ENCODE results near the gene VEPH1. TPM values are rescaled to one million over a fixed set of nuclear protein-coding genes. Genes with fewer than 3 reads are reported as not detected.

Gene VEPH1
- total RNA-seq, 2 experiments from 2014 or later: not detected

GRCh38 chr3:157259825-157260224, 243.4 kb downstream of the VEPH1 start:
- no peaks in the 10 kb centered on the region for H3K4me1 Mint-ChIP-seq
- no peak overlapping the region for H3K4me3 Mint-ChIP-seq
- ATAC-seq (ENCODE audit: low read depth) (no peak), DNase-seq (no peak)
- no peak overlapping the region for H3K27ac Mint-ChIP-seq
- no peaks in the 10 kb centered on the region for H3K9me3 Mint-ChIP-seq
- no peaks in the 10 kb centered on the region for H3K27me3 Mint-ChIP-seq
- H3K36me3 Mint-ChIP-seq: peaks cover 2% of the 10 kb centered on the region
- POLR2A ChIA-PET: no interaction called here

- Mint-ChIP-seq H3K36me3 (peaks cover 4% of the 10 kb centered on the region), H3K4me1 (no peaks in the 10 kb centered on the region), H3K4me3 (no peak overlapping the region), H3K27me3 (no peaks in the 10 kb centered on the region), H3K27ac (no peak overlapping the region), H3K9me3 (no peaks in the 10 kb centered on the region)
- ATAC-seq (ENCODE audit: low read depth) (no peak), DNase-seq (no peak)
- POLR2A ChIA-PET: no interaction called here
These were observed 246.1 kb downstream of the VEPH1 start for GRCh38 chr3:157257101-157257500.

GRCh38 chr3:157255797-157256196, 247.4 kb downstream of the VEPH1 start:
- Mint-ChIP-seq H3K27ac (no peak overlapping the region), H3K4me1 (no peaks in the 10 kb centered on the region), H3K36me3 (peaks cover 4% of the 10 kb centered on the region), H3K9me3 (no peaks in the 10 kb centered on the region), H3K27me3 (no peaks in the 10 kb centered on the region), H3K4me3 (no peak overlapping the region)
- DNase-seq (no peak), ATAC-seq (ENCODE audit: low read depth) (no peak)
- POLR2A ChIA-PET: no interaction called here

- POLR2A ChIA-PET: no interaction called here
- no peak for ATAC-seq (ENCODE audit: low read depth)
These were observed 251.5 kb downstream of the VEPH1 start for GRCh38 chr3:157251685-157252084.

GRCh38 chr3:157249606-157250005, 253.6 kb downstream of the VEPH1 start:
- H3K4me3 Mint-ChIP-seq: no peak overlapping the region
- ATAC-seq (ENCODE audit: low read depth) (no peak), DNase-seq (no peak)
- H3K27me3 Mint-ChIP-seq: no peaks in the 10 kb centered on the region
- H3K4me1 Mint-ChIP-seq: peaks cover 4% of the 10 kb centered on the region
- POLR2A ChIA-PET: no interaction called here
- no peak overlapping the region for H3K27ac Mint-ChIP-seq
- peaks cover 2% of the 10 kb centered on the region for H3K36me3 Mint-ChIP-seq
- H3K9me3 Mint-ChIP-seq: no peaks in the 10 kb centered on the region

More at GRCh38 chr3:157251685-157252084, 251.5 kb downstream of the VEPH1 start:
- Mint-ChIP-seq H3K27me3 (no peaks in the 10 kb centered on the region), H3K9me3 (no peaks in the 10 kb centered on the region), H3K4me3 (no peak overlapping the region), H3K4me1 (peaks cover 4% of the 10 kb centered on the region), H3K27ac (no peak overlapping the region), H3K36me3 (peaks cover 2% of the 10 kb centered on the region)
- no peak for DNase-seq

GRCh38 chr3:157248590-157249422, 254.4 kb downstream of the VEPH1 start:
- ATAC-seq (ENCODE audit: low read depth): no peak

GRCh38 chr3:157247391-157247790, 255.8 kb downstream of the VEPH1 start:
- no peaks in the 10 kb centered on the region for H3K36me3 Mint-ChIP-seq
- peaks cover 4% of the 10 kb centered on the region for H3K4me1 Mint-ChIP-seq
- POLR2A ChIA-PET: no interaction called here
- ATAC-seq (ENCODE audit: low read depth) (no peak), DNase-seq (no peak)
- H3K4me3 Mint-ChIP-seq: no peak overlapping the region
- H3K9me3 Mint-ChIP-seq: no peaks in the 10 kb centered on the region
- H3K27ac Mint-ChIP-seq: no peak overlapping the region
- no peaks in the 10 kb centered on the region for H3K27me3 Mint-ChIP-seq

More at GRCh38 chr3:157248590-157249422, 254.4 kb downstream of the VEPH1 start:
- POLR2A ChIA-PET: no interaction called here
- no peak overlapping the region for H3K4me3 Mint-ChIP-seq
- H3K36me3 Mint-ChIP-seq: no peaks in the 10 kb centered on the region
- no peak for DNase-seq
- H3K4me1 Mint-ChIP-seq: peaks cover 4% of the 10 kb centered on the region
- no peaks in the 10 kb centered on the region for H3K9me3 Mint-ChIP-seq
- H3K27ac Mint-ChIP-seq: no peak overlapping the region
- H3K27me3 Mint-ChIP-seq: no peaks in the 10 kb centered on the region

- no peaks in the 10 kb centered on the region for H3K36me3 Mint-ChIP-seq
- ATAC-seq (ENCODE audit: low read depth): no peak
- H3K9me3 Mint-ChIP-seq: no peaks in the 10 kb centered on the region
- peaks cover 6% of the 10 kb centered on the region for H3K4me1 Mint-ChIP-seq
- H3K4me3 Mint-ChIP-seq: no peak overlapping the region
- H3K27ac Mint-ChIP-seq: no peak overlapping the region
- DNase-seq: no peak
- H3K27me3 Mint-ChIP-seq: no peaks in the 10 kb centered on the region
- POLR2A ChIA-PET: no interaction called here
These were observed 260.4 kb downstream of the VEPH1 start for GRCh38 chr3:157242836-157243235.

- H3K9me3 Mint-ChIP-seq: no peaks in the 10 kb centered on the region
- H3K4me3 Mint-ChIP-seq: no peak overlapping the region
- no peaks in the 10 kb centered on the region for H3K36me3 Mint-ChIP-seq
- ATAC-seq (ENCODE audit: low read depth) (no peak), DNase-seq (no peak)
- no peak overlapping the region for H3K27ac Mint-ChIP-seq
- peaks cover 3% of the 10 kb centered on the region for H3K4me1 Mint-ChIP-seq
- no peaks in the 10 kb centered on the region for H3K27me3 Mint-ChIP-seq
- POLR2A ChIA-PET: no interaction called here
These were observed 261.6 kb downstream of the VEPH1 start for GRCh38 chr3:157241599-157241998.

GRCh38 chr3:157240408-157240807, 262.8 kb downstream of the VEPH1 start:
- H3K27ac Mint-ChIP-seq: no peak overlapping the region
- H3K9me3 Mint-ChIP-seq: no peaks in the 10 kb centered on the region
- no peak for ATAC-seq (ENCODE audit: low read depth)
- POLR2A ChIA-PET: no interaction called here
- no peaks in the 10 kb centered on the region for H3K27me3 Mint-ChIP-seq
- no peak for DNase-seq
- peaks cover 3% of the 10 kb centered on the region for H3K4me1 Mint-ChIP-seq
- no peaks in the 10 kb centered on the region for H3K36me3 Mint-ChIP-seq
- H3K4me3 Mint-ChIP-seq: no peak overlapping the region

- DNase-seq (peak; percentile 68), ATAC-seq (ENCODE audit: low read depth) (peak; percentile 100)
- H3K9me3 Mint-ChIP-seq: no peaks in the 10 kb centered on the region
- H3K27me3 Mint-ChIP-seq: no peaks in the 10 kb centered on the region
- peaks cover 3% of the 10 kb centered on the region for H3K4me1 Mint-ChIP-seq
- no peak overlapping the region for H3K27ac Mint-ChIP-seq
- H3K4me3 Mint-ChIP-seq: peak overlapping the region; percentile 16
- H3K36me3 Mint-ChIP-seq: no peaks in the 10 kb centered on the region
- POLR2A ChIA-PET: interaction anchor here (1.2 kb wide), 1 partner anchor 78 kb away, joined by 4 read pairs; no protein-coding TSS in a partner anchor
These were observed 264.0 kb downstream of the VEPH1 start for GRCh38 chr3:157239082-157239704.

- POLR2A ChIA-PET: no interaction called here
- H3K27me3 Mint-ChIP-seq: no peaks in the 10 kb centered on the region
- no peak for ATAC-seq (ENCODE audit: low read depth)
These were observed 264.8 kb downstream of the VEPH1 start for GRCh38 chr3:157238457-157238856.

GRCh38 chr3:157237886-157238285, 265.3 kb downstream of the VEPH1 start:
- Mint-ChIP-seq H3K27me3 (no peaks in the 10 kb centered on the region), H3K9me3 (no peaks in the 10 kb centered on the region), H3K4me3 (no peak overlapping the region), H3K27ac (no peak overlapping the region), H3K4me1 (peaks cover 4% of the 10 kb centered on the region), H3K36me3 (peaks cover 2% of the 10 kb centered on the region)
- ATAC-seq (ENCODE audit: low read depth): no peak
- POLR2A ChIA-PET: no interaction called here
- no peak for DNase-seq

More at GRCh38 chr3:157238457-157238856, 264.8 kb downstream of the VEPH1 start:
- Mint-ChIP-seq H3K36me3 (no peaks in the 10 kb centered on the region), H3K4me1 (peaks cover 3% of the 10 kb centered on the region), H3K9me3 (no peaks in the 10 kb centered on the region), H3K27ac (no peak overlapping the region), H3K4me3 (no peak overlapping the region)
- DNase-seq: no peak

GRCh38 chr3:157235291-157235690, 267.9 kb downstream of the VEPH1 start:
- no peak for ATAC-seq (ENCODE audit: low read depth)
- Mint-ChIP-seq H3K4me1 (peaks cover 5% of the 10 kb centered on the region), H3K36me3 (peaks cover 4% of the 10 kb centered on the region), H3K27me3 (no peaks in the 10 kb centered on the region), H3K27ac (no peak overlapping the region), H3K4me3 (no peak overlapping the region), H3K9me3 (peaks cover 2% of the 10 kb centered on the region)
- DNase-seq: no peak
- POLR2A ChIA-PET: interaction anchor here (0.8 kb wide), 1 partner anchor 75 kb away, joined by 3 read pairs; no protein-coding TSS in a partner anchor

Data from activated naive CD8-positive, alpha-beta T cell treated with anti-CD3 and anti-CD28 coated beads, Interleukin-2, amount 10 ng/mL, durations not matched to agents 7 days and 5 days (primary cell).